ENCODE results near the gene PLEKHB1. TPM values are rescaled to one million over a fixed set of nuclear protein-coding genes. Genes with fewer than 3 reads are reported as not detected.

The PLEKHB1 gene
- total RNA-seq, 1 experiment from 2014 or later, result 37.1 TPM

DNA sequence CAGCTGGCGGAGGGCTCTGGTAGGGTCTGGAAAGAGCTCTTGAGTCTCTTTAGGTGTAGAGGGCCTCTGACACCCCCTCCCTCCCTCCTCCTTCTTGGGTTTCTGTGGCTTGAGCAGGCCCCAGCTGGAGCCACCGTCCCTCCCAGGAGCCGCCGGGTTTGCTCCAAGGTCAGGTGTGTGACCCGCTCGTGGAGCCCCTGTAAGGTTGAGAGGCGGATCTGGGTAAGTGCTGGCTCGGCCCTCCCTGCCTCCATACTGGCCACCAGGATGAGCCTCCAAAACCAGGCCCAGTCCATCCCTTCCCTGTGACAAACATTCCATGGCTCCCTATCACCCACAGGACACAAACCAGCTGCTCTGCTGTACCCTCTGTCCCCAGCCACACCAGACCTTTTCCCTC, 9.3 kb downstream of the PLEKHB1 start:
- Mint-ChIP-seq H3K4me1 (peaks cover 19 to 22% of the 10 kb centered on the region in 2 experiments), H3K4me3 (no peak overlapping the region), H3K9me3 (no peaks in the 10 kb centered on the region; a peak in 1 of 5 replicates), H3K27ac (peak overlapping the region in 2 of 3 experiments; percentile 50 to 54; a peak in 2 of 7 replicates), H3K36me3 (ENCODE audit: insufficient read depth in 1 of 3, low read depth in 3 of 3) (peaks cover 0 to 18% (median 17%) of the 10 kb centered on the region in 3 experiments; a peak in 4 of 7 replicates), H3K27me3 (ENCODE audit: low read depth) (peaks cover 5% of the 10 kb centered on the region)
- H2BK120ac ChIP-seq (ENCODE audit: low read depth, low read length, poor library complexity, severe bottlenecking), result no peak overlapping the region
- no peaks in the 10 kb centered on the region for H3K9me3 ChIP-seq (ENCODE audit: control insufficient read depth, low read depth, low read length)
- TF ChIP-seq, protein P1, sequence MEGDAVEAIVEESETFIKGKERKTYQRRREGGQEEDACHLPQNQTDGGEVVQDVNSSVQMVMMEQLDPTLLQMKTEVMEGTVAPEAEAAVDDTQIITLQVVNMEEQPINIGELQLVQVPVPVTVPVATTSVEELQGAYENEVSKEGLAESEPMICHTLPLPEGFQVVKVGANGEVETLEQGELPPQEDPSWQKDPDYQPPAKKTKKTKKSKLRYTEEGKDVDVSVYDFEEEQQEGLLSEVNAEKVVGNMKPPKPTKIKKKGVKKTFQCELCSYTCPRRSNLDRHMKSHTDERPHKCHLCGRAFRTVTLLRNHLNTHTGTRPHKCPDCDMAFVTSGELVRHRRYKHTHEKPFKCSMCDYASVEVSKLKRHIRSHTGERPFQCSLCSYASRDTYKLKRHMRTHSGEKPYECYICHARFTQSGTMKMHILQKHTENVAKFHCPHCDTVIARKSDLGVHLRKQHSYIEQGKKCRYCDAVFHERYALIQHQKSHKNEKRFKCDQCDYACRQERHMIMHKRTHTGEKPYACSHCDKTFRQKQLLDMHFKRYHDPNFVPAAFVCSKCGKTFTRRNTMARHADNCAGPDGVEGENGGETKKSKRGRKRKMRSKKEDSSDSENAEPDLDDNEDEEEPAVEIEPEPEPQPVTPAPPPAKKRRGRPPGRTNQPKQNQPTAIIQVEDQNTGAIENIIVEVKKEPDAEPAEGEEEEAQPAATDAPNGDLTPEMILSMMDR (conservative IDR thresholded peaks at IDR 0.05), result no peak
- H3K9ac ChIP-seq (ENCODE audit: extremely low read depth, insufficient read length, low read length), result no peak overlapping the region
- no peak overlapping the region for H3K18ac ChIP-seq (ENCODE audit: insufficient read length, low read depth, low read length)
- DNase-seq, result no peak
- peaks cover 5% of the 10 kb centered on the region; the same call in 1 of the 2 replicates for H3K4me1 ChIP-seq (ENCODE audit: insufficient read depth, low read length)
- H4K5ac ChIP-seq (ENCODE audit: insufficient read length, low read depth, low read length), result no peak overlapping the region
- H2BK5ac ChIP-seq (ENCODE audit: insufficient read length, low read length), result no peak overlapping the region
- H3T11ph ChIP-seq (ENCODE audit: low read length), result no peak overlapping the region
- no peak overlapping the region for H2BK12ac ChIP-seq (ENCODE audit: insufficient read length, low read depth, low read length)
- H3K56ac ChIP-seq (ENCODE audit: insufficient read length, low read depth, low read length), result no peak overlapping the region
- H3K79me1 ChIP-seq (ENCODE audit: insufficient read depth, low read depth, low read length, poor library complexity, severe bottlenecking), result no peaks in the 10 kb centered on the region
- H3K4ac ChIP-seq (ENCODE audit: low read depth, low read length), result no peak overlapping the region
- H4K91ac ChIP-seq (ENCODE audit: insufficient read length, low read depth, low read length), result no peak overlapping the region
- no peaks in the 10 kb centered on the region for H4K20me1 ChIP-seq (ENCODE audit: control insufficient read depth, insufficient read depth, insufficient read length)
- H2BK15ac ChIP-seq (ENCODE audit: low read depth, low read length), result no peak overlapping the region
- H2AFZ ChIP-seq (ENCODE audit: low read length), result no peak overlapping the region
- H2AK5ac ChIP-seq (ENCODE audit: insufficient read length, low read length), result no peak overlapping the region
- H3K23me2 ChIP-seq (ENCODE audit: insufficient read length, low read depth, low read length, poor library complexity, severe bottlenecking), result peaks cover 1% of the 10 kb centered on the region
- H3K27ac ChIP-seq (ENCODE audit: insufficient read length, low read depth, low read length), result no peak overlapping the region
- no peak overlapping the region for H3K23ac ChIP-seq (ENCODE audit: insufficient read length, low read depth, low read length)
- no peak overlapping the region for H3K4me2 ChIP-seq (ENCODE audit: insufficient read depth, insufficient read length, low read length)
- H3K14ac ChIP-seq (ENCODE audit: insufficient read depth, low read length), result no peak overlapping the region
- H2BK20ac ChIP-seq (ENCODE audit: low read depth, low read length, poor library complexity, severe bottlenecking), result no peak overlapping the region
- H3K27me3 ChIP-seq (ENCODE audit: insufficient read depth, low read length), result no peaks in the 10 kb centered on the region
- no CpG with 5 or more reads among the region's 8 CpGs for WGBS (ENCODE audit: extremely low coverage, insufficient read length, low lambda C conversion rate)
- H3K79me2 ChIP-seq (ENCODE audit: insufficient read depth, low read length), result no peaks in the 10 kb centered on the region
- no peak overlapping the region for H4K8ac ChIP-seq (replicated peaks; ENCODE audit: insufficient read length, low read depth, low read length)

Data from H9 (cell line).